Cardiac septum (tissue), 1 donor: ENCODE data around the gene IMMT. TPM values are rescaled to one million over a fixed set of nuclear protein-coding genes. Genes with fewer than 3 reads are reported as not detected.

Source experiments
- DNase-seq: peaks from one replicate; pipeline ENCODE4 v3.0.0-alpha.2; 2020; ENCODE audit warnings: low spot score
- intact Hi-C: fragments of 100-400 bp; cut with DNase I; formaldehyde crosslinking; loops from one replicate; pipeline ENCODE4 v1.14.0; 2022
- microRNA-seq: library from miRNA; unstranded; fragments of <30 nt; microRNA quantifications from one replicate; pipeline ENCODE4 v1.2.0, GENCODE V29; 2020
- total RNA-seq: library from RNA; stranded (reverse); fragmentation: NEBNext Ultra II Directional; extraction: Animal tissue kit (Norgen Biotek cat#: 25700); gene quantifications from one replicate; pipeline ENCODE4 v1.2.1, GENCODE V29; 2021
- donor health status: DM: no; HTN: no; CAD: no.

The IMMT gene
- total RNA-seq, 1 donor from 2014 or later = 239 TPM

DNA sequence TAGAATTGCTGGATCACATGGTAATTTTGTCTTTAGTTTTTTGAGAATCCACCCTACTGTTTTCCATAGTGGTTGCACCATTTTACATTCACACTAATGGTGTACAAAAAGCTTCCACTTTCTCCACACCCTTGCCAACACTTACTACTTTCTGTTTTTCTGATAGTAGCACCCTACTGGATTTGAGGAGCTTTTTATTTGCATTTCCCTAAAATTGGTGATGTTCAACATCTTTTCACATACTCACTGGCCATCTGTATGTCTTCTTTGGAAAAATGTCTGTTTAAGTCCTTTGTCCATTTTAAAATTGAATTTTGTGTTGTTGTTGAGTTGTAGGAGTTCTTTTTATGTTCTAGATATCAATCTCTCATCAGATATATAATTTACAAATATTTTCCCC is 93.1 kb downstream of the IMMT start:
- intact Hi-C loops = no loop called here
- DNase-seq = no peak

DNA sequence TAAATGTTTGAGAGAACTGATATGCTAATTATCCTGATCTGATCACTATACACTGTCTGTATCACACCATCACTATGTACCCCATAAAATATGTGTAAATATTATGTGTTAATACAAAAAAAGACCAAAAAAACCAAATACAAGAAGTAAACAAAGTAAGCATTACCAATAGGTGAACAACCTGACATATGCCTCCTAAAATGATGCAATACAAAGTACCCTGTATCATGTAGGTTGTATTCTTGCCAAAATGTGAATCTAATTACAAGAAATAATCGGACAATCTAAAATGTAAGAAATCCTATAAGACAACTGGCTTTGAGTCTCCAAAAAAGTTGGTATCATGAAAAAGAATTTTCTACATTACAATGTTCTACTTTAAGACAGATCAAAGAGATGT is 97.3 kb downstream of the IMMT start:
- DNase-seq = no peak
- intact Hi-C loops = no loop called here

DNA sequence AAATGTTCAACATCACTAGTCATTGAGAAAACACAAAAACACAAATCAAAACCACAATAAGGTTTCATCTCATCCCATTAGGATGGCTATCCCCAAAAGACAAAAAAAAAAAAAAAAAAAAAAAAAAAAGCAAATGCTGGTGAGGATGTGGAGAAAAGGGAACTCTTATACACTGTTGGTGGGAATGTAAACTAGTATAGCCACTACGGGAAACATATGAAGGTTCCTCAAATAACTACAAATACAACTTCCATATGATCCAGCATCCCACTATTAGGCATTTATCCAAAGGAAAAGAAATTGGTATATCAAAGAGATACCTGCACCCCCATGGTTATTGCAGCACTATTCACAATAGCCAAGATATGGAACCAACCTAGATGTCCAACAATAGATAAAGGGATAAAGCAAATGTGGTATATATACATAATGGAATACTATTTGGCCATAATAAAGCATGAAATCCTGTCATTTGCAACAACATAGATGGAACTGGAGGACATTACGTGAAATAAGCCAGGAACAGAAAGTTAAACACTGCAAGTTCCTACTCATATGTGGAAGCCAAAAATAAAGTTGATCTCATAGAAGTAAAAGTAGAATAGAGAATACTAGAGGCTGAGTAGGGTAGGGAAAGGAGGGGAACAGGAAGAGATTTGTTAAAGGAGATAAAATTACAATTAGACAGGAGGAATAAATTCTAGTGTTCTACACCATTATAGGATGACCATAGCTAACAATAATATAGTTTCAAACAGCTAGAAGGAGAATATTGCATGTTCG is 98.0 kb downstream of the IMMT start:
- intact Hi-C loops = no loop called here
- DNase-seq = no peak

DNA sequence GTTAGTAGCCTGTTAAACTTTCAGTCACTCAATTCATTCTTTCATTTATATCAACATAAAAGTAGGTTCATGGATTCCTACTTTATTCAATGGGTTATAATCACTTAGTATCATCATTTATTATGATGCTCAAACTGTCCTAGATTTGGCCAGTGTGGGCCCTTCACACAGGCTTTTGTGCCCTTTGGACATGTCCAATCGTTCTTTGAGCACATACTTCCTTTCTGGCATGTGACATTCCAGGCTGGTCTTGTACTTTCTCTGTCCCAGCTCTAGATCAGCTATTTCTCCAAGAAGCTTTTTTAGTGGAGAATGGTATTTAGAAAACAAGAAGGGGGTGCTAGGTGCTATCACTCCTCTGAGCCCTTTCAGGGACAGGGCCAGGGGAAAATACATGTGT is 101.0 kb downstream of the IMMT start:
- intact Hi-C loops = no loop called here

More for the DNA sequence above, 101.0 kb downstream of the IMMT start:
- DNase-seq = no peak

Small RNAs within 50 kb of the gene (microRNA-seq; reads per million reads assigned to microRNA genes)
- not detected for gene MIR4779

Other genes with a start within 250 kb of the IMMT start
- gene POLR1A, start 89.6 kb downstream of the IMMT start, total RNA-seq = 24.3 TPM
- gene PTCD3, start 89.2 kb downstream of the IMMT start, total RNA-seq = 146 TPM
- gene MRPL35, start 4.0 kb upstream of the IMMT start, total RNA-seq = 94.9 TPM
- gene REEP1, start 142.2 kb upstream of the IMMT start, total RNA-seq = 21.7 TPM
- 41.6 TPM for gene KDM3A, start 245.9 kb upstream of the IMMT start, total RNA-seq